Measurements from ENCODE around the gene CNN1.

Gene CNN1

DNA sequence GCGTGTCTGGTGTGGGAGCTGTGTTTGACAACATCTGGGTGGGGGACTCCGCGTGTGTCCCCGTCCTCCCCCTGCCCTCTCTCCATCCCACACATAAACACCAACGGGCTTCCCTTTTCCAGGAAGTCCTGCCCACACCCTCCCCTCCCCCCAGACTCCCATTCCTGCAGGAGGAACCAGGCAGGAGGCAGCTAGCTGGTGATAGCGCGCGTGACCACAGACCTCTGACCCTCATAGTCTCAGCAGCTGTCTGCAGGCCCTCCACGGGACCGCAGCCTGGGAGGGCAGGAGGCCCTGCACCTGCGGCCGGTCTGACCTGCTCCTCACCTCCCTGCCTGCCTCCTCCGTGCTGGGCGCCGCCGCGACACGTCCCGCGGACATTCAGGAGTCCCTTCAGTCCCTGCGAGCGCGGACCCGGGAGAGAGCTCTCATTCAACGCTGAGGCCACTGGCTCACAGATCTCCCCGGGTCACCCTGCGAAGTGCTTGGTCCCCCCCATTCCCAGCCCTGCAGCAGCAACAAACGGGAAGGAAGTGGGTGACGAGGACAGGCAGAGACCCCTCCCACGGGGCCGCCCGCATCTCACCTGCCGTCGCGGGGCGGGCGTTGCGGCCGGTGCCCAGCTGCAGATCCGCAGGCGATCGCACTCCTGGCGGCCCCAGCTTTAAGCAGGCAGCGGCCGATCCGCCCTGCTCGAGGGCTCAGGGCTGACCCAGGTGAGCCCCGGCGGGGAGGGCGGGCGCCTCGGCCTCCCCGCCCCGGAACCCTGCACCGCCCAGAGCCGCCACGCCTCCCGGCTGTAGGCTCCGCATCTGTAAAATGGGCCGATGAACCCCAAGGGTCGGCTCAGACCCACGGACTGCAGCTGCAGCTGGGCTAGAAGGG lies 39.8 kb downstream of the CNN1 start:
- peak overlapping the region in 1 of 2 donors; percentile 4 for H3K4me3 ChIP-seq (replicated peaks in 1 of 2; ENCODE audit: low read depth in 2 of 2, low read length in 2 of 2)
- TF ChIP-seq, protein P1, sequence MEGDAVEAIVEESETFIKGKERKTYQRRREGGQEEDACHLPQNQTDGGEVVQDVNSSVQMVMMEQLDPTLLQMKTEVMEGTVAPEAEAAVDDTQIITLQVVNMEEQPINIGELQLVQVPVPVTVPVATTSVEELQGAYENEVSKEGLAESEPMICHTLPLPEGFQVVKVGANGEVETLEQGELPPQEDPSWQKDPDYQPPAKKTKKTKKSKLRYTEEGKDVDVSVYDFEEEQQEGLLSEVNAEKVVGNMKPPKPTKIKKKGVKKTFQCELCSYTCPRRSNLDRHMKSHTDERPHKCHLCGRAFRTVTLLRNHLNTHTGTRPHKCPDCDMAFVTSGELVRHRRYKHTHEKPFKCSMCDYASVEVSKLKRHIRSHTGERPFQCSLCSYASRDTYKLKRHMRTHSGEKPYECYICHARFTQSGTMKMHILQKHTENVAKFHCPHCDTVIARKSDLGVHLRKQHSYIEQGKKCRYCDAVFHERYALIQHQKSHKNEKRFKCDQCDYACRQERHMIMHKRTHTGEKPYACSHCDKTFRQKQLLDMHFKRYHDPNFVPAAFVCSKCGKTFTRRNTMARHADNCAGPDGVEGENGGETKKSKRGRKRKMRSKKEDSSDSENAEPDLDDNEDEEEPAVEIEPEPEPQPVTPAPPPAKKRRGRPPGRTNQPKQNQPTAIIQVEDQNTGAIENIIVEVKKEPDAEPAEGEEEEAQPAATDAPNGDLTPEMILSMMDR (IDR thresholded peaks at IDR 0.05; ENCODE audit: low read depth, low read length) = no peak
- peak in 1 of 2 donors; percentile 25 for DNase-seq (ENCODE audit: low read depth in 2 of 2)

DNA sequence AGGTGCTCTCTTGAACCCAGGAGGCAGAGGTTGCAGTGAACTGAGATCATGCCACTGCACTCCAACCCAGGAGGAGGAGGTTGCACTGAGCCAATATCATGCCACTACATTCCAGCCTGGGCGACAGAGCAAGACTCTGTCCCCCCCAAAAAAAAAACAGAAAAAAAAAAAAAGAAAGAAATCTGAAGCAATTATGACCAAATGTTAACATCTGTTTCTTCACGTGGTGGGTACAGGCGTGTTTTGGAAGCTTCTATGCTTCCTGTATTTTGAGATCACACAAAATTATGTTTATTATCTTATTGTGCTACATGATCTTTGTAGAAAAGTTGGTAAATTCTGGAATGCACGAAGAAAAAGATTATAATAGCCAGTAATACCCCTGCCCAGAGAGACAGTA lies 41.5 kb downstream of the CNN1 start:
- no peak overlapping the region for H3K4me3 ChIP-seq (replicated peaks in 1 of 2; ENCODE audit: low read depth in 2 of 2, low read length in 2 of 2)
- TF ChIP-seq, protein P1 (IDR thresholded peaks at IDR 0.05; ENCODE audit: low read depth, low read length) = no peak
- DNase-seq (ENCODE audit: low read depth in 2 of 2) = no peak

DNA sequence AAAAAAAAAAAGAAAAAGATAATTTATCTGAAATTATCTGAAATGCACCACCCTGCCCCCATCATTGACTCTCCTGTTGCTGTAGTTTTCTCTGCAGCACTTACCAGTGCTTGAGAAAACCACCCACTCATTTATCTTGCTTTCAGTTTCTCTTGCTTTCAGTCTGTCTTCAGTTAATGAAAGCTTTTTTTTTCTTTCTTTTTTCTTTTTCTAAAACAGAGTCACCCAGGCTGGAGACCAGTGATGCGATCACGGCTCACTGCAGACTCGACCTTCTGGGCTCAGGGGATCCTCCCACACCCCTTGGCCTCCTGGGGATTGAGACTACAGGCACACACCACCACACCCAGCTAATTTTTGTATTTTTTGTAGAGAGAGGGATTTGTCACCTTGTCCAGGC lies 43.1 kb downstream of the CNN1 start:
- H3K4me3 ChIP-seq (replicated peaks in 1 of 2; ENCODE audit: low read depth in 2 of 2, low read length in 2 of 2) = no peak overlapping the region
- peak; percentile 28 to 46 for DNase-seq (ENCODE audit: low read depth in 2 of 2)
- TF ChIP-seq, protein P1 (IDR thresholded peaks at IDR 0.05; ENCODE audit: low read depth, low read length) = no peak

DNA sequence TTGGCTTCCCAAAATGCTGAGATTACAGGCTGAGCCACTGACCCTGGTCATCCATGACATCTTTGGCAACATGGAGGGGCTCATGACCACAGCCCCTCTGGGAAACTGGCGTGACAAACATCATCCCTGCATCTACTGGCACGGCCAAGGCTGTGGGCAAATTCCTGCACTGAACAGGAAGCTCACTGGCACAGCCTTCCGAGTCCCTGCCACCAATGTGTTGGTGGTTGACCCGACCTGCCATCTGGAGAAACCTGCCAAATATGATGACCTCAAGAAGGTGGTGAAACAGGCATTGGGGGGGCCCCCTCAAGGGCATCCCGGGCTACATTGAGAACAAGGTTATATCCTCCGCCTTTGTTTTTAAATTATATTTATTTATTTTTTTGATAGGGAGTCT lies 47.7 kb downstream of the CNN1 start:
- TF ChIP-seq, protein P1 (IDR thresholded peaks at IDR 0.05; ENCODE audit: low read depth, low read length) = no peak
- H3K4me3 ChIP-seq (replicated peaks in 1 of 2; ENCODE audit: low read depth in 2 of 2, low read length in 2 of 2) = no peak overlapping the region
- DNase-seq (ENCODE audit: low read depth in 2 of 2) = no peak

DNA sequence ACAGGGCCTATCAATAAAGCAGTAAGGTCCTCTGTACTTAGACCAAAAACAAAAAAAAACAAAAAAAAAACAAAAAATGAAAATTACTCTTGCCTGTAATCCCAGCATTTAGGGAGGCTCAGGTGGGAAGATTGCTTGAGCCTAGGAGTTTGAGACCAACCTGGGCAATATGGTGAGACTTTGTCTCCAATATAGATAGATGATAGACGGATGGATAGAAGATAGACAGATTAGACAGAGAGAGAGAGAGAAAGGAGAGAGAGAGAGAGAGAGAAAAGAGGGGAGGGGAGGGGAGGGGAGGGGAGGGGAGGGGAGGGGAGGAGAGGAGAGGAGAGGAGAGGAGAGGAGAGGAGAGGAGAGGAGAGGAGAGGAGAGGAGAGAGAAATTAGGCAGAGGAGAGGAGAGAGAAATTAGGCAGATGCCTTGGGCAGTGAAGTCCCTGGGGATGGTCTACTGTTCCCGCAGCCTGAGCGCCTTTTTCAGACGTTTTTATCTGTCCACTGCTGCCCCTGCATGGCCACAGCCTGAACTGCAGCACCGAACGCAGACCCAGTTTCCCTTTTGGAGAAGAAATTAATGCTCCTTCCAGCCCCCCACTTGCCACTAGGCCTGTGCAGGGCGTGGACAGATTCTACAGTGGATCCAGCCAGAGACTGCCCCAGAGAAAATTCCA lies 48.8 kb downstream of the CNN1 start:
- no peak overlapping the region for H3K4me3 ChIP-seq (replicated peaks in 1 of 2; ENCODE audit: low read depth in 2 of 2, low read length in 2 of 2)
- DNase-seq (ENCODE audit: low read depth in 2 of 2) = peak; percentile 78
- TF ChIP-seq, protein P1 (IDR thresholded peaks at IDR 0.05; ENCODE audit: low read depth, low read length) = peak; percentile 86

DNA sequence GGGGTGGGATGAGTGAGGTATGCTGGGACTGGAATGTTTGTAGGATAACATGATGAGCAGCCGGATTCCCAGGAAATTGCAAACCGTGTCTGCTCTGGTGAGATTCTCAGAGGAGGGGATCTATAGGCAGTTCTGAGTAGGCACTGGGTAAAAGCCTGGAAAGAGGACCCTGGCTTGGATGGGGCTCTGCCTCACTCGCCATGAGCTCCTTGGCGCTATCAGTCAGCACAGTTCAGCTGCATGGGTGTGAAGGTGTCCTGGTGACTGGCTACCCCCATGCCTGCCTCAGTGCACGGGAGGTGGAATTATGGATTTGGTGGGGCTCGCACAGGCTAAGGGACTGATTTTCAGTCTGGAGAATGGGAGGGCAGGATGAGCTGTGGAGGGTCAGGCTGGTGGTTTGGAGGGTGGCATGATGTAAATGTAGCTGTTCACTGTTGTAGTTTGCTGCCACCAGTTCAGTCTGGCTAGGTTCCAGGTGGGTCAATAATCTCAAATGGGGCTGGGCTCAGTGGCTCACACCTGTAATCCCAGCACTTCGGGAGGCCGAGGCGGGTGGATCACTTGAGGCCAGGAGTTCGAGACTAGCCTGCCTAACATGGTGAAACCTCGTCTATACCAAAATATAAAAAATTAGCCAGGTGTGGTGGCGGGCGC lies 49.5 kb downstream of the CNN1 start:
- no peak for DNase-seq (ENCODE audit: low read depth in 2 of 2)
- TF ChIP-seq, protein P1 (IDR thresholded peaks at IDR 0.05; ENCODE audit: low read depth, low read length) = no peak
- H3K4me3 ChIP-seq (replicated peaks in 1 of 2; ENCODE audit: low read depth in 2 of 2, low read length in 2 of 2) = no peak overlapping the region

Data from cardiac fibroblast (primary cell).